ENCODE measurements around the gene CORO7.
A peak's percentile ranks its signal among the peaks of the same experiment; 100 is the strongest.

CORO7 gene

DNA sequence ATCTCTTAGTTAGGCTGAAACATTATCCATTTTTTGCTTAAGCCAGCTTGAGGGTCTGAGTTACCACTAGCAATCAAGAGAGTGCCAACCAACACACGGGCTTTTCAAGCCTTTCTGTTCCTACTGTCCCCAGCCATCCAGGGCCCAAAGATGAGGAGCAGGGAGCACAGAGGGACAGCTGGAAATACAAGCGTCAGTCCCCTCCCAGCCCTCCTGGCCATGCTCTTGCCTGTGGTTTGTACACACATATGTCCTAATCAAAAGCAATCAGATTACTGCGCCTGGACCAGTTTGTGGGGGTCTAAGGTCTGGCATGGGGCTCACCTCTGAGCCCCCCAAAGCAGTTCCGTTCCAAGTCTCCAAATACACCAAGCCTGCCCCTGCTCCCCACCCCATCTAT is 3.5 kb downstream of the CORO7 start:
- no peak for TF ChIP-seq GATA2 (IDR thresholded peaks at IDR 0.05; ENCODE audit: low read depth, low read length)
- no peak for TF ChIP-seq GATA3 (IDR thresholded peaks at IDR 0.05; ENCODE audit: low read depth, low read length)

DNA sequence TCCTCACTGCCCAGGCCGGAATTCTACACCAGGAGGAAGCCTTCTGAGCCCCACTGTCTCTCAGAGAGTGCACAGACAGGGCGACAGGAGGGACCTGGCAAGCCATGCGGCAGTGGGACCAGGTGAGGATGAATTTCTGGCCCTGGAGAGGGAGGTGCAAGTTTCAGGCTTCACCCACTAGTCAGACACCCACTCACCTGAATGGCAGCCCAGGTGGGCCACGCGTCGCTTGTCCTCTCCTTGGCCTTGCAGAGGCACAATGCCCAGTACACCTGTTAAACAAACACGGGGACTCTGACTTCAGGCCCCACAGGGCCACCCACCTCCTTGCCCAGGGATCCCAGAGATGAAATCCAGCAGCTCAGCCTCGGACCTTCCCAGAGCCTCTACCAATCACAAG is 4.2 kb downstream of the CORO7 start:
- no peak for TF ChIP-seq GATA2 (IDR thresholded peaks at IDR 0.05; ENCODE audit: low read depth, low read length)
- no peak for TF ChIP-seq GATA3 (IDR thresholded peaks at IDR 0.05; ENCODE audit: low read depth, low read length)

DNA sequence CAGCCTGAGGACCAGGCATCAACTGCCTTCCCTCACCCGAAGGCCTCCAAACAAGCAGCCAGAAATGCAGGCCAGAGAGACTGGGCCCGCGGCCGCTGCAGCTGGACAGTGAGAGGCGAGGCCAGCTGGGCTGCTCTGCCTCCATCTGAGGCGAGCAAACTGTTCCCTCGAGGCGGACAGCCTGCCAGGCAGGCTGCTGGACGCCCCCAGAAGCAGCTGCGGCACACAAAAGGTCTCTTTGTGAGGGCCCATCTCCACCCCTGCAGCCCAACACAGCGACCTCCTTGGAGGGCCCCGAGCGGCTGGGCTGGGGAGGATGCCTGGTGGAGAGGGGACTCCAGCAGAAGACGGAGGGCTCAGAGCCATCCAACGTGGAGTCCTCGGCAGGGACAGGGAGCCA is 4.7 kb downstream of the CORO7 start:
- TF ChIP-seq GATA2 (IDR thresholded peaks at IDR 0.05; ENCODE audit: low read depth, low read length) (no peak), GATA3 (IDR thresholded peaks at IDR 0.05; ENCODE audit: low read depth, low read length) (no peak)

- TF ChIP-seq GATA2 (IDR thresholded peaks at IDR 0.05; ENCODE audit: low read depth, low read length) (no peak), GATA3 (IDR thresholded peaks at IDR 0.05; ENCODE audit: low read depth, low read length) (no peak)
These were observed 5.9 kb downstream of the CORO7 start for GRCh38 chr16:4410335-4411075.

GRCh38 chr16:4409081-4409932 is 7.1 kb downstream of the CORO7 start:
- TF ChIP-seq GATA2 (IDR thresholded peaks at IDR 0.05; ENCODE audit: low read depth, low read length) (no peak), GATA3 (IDR thresholded peaks at IDR 0.05; ENCODE audit: low read depth, low read length) (no peak)

DNA sequence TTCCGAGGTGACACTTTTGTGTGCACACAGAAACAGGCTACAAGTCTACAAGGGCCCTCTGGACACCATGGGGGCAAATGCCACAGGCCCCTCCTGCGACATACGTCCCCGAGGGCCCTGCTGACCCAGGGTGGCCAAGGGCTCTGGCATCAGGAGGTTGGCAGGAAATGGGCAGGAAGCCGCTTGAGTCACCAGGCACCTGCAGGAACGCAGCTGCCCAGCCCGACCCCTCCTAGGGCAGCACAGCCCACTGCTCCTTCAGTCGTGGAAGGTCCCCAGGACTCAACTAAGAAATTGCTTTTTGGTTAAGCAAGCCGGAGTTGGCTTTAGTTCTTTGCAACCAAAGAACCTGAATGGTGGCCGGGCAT is 8.1 kb downstream of the CORO7 start:
- no peak for TF ChIP-seq GATA2 (IDR thresholded peaks at IDR 0.05; ENCODE audit: low read depth, low read length)
- TF ChIP-seq GATA3 (IDR thresholded peaks at IDR 0.05; ENCODE audit: low read depth, low read length): no peak

DNA sequence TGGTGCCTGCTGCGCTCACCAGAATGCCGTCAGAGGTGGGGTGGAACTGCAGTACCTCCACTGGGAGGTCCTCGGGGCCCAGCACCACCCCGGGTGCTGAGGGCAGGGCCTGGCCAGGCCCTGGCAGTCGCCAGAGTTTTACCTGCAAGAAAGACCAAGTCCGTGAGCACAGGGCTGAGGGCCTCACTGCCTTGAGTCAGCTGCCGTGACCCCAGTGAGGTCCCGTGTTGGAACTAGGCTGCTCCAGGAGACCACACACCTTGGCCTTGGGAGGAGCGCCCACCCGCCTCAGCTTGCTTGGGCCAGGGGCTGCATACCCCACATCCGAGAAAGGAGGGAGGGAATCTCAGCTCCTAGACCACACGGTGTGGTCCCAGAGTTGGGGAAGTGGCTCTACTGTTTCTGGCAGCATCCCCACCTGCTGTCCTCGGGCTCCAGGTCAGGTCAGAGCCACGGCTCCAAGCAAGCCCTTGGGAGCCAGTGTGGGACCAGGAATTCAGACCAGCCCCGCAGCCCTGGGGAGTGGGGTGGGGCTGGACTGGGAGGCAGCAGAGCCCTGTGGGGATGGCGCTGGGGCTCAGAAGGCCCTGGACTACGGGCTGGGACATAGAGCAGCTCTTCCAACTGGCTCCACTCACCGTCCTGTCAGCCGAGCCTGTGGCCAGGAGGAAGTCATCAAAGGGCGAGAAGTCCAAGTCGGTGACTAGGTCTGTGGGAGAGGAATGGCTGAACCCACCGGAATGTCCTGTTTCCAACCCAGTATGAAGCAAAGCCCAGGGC is 8.7 kb downstream of the CORO7 start:
- TF ChIP-seq GATA3 (IDR thresholded peaks at IDR 0.05; ENCODE audit: low read depth, low read length): no peak
- no peak for TF ChIP-seq GATA2 (IDR thresholded peaks at IDR 0.05; ENCODE audit: low read depth, low read length)

DNA sequence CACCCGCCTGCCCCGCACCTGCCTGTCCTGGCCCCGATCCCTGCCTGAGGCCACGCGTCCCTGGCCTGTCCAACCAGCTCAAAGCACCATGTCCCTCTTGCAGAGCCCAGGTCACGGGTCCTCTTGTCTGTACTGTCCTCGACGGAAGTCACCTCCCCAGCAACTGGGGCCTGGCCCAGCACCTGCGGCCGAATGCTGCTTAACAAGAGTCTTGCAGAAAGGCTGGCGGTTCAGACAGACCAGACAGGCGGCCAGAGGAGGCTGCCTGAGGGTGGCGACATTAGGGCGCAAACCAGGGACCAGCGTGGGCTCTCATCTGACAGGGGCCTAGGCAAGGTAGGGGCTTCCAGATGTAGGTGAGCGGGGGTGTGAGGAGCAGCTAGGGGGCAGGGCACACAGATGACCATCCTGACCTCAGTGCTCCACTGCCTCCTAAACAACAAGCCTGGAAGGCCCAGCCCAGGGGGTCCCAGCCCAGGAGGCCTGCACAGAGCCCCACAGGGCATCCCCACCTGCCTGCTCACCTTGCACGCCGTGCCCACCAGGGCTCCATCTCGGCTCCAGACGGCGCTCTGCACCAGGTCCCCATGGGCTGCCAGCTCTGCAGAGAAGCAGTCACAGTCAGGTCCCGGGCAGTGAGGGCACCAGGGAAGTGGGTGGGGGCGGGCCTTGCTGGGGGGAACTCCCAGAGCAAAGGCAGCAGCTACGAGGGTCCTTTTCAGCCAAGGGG is 11.3 kb downstream of the CORO7 start:
- TF ChIP-seq GATA2 (IDR thresholded peaks at IDR 0.05; ENCODE audit: low read depth, low read length) (no peak), GATA3 (IDR thresholded peaks at IDR 0.05; ENCODE audit: low read depth, low read length) (no peak)

DNA sequence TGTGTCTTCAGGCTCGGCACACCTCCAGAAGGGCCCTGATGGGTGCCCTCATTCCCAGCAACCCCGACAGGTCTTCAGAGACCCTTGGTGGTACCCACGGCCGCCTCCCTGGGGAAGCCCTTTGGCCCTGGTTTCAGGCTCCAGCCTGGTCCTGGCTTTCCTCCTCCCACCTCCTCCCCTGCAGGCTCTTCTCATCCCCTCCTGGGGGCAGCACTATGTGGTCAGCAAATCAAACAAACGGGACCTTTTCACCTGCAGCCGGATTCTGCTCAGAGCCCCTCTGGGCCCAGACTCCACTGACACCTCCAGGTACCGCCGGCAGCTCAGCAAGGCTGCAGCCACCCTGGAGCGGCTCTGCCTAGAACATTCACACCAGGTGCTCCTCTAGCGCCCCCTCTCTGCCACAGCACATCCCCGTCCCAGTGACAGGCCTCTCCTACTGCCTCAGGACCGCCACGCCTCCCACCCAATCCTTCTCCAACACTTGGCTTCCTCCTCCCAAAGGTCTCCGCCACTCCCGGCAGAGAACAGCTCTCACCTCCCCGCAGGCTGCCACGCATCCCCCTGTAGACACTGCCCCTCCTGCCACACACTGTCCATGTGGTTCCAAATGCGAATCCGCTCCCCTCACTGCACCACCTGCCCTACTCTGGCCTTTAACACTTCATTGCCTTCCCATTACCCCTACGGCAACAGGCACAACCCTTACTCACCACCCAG is 12.0 kb downstream of the CORO7 start:
- TF ChIP-seq GATA3 (IDR thresholded peaks at IDR 0.05; ENCODE audit: low read depth, low read length): no peak
- TF ChIP-seq GATA2 (IDR thresholded peaks at IDR 0.05; ENCODE audit: low read depth, low read length): no peak

GRCh38 chr16:4403133-4403949 is 13.1 kb downstream of the CORO7 start:
- TF ChIP-seq GATA3 (IDR thresholded peaks at IDR 0.05; ENCODE audit: low read depth, low read length) (no peak), GATA2 (IDR thresholded peaks at IDR 0.05; ENCODE audit: low read depth, low read length) (no peak)

- TF ChIP-seq GATA2 (IDR thresholded peaks at IDR 0.05; ENCODE audit: low read depth, low read length): no peak
- TF ChIP-seq GATA3 (IDR thresholded peaks at IDR 0.05; ENCODE audit: low read depth, low read length): no peak
These were observed 13.8 kb downstream of the CORO7 start for GRCh38 chr16:4402439-4403132.

GRCh38 chr16:4401510-4401909 is 14.9 kb downstream of the CORO7 start:
- TF ChIP-seq GATA3 (IDR thresholded peaks at IDR 0.05; ENCODE audit: low read depth, low read length): no peak
- peak; percentile 85 for TF ChIP-seq GATA2 (IDR thresholded peaks at IDR 0.05; ENCODE audit: low read depth, low read length)

All from SH-SY5Y (cell line).